ENCODE data around the gene HELZ2. TPM values are rescaled to one million over a fixed set of nuclear protein-coding genes. Genes with fewer than 3 reads are reported as not detected.

Gene HELZ2
- total RNA-seq, 1 experiment from 2014 or later, result 27.9 TPM

- Mint-ChIP-seq H3K27me3 (ENCODE audit: low read depth) (peaks cover 2% of the 10 kb centered on the region; the same call in 1 of the 2 replicates), H3K36me3 (ENCODE audit: insufficient read depth in 1 of 3, low read depth in 3 of 3) (peaks cover 2 to 40% (median 28%) of the 10 kb centered on the region in 3 experiments), H3K4me3 (no peak overlapping the region), H3K4me1 (peaks cover 3 to 7% of the 10 kb centered on the region in 2 experiments; a peak in 2 of 4 replicates), H3K27ac (no peak overlapping the region), H3K9me3 (no peaks in the 10 kb centered on the region)
- Histone ChIP-seq H2BK20ac (ENCODE audit: low read depth, low read length, poor library complexity, severe bottlenecking) (no peak overlapping the region), H4K5ac (ENCODE audit: insufficient read length, low read depth, low read length) (no peak overlapping the region), H3K4ac (ENCODE audit: low read depth, low read length) (no peak overlapping the region), H3K79me1 (ENCODE audit: insufficient read depth, low read depth, low read length, poor library complexity, severe bottlenecking) (no peaks in the 10 kb centered on the region), H2BK120ac (ENCODE audit: low read depth, low read length, poor library complexity, severe bottlenecking) (no peak overlapping the region), H3K4me1 (ENCODE audit: insufficient read depth, low read length) (no peaks in the 10 kb centered on the region), H3K27me3 (ENCODE audit: insufficient read depth, low read length) (no peaks in the 10 kb centered on the region), H2BK5ac (ENCODE audit: insufficient read length, low read length) (no peak overlapping the region), H4K20me1 (ENCODE audit: control insufficient read depth, insufficient read depth, insufficient read length) (no peaks in the 10 kb centered on the region), H3T11ph (ENCODE audit: low read length) (no peak overlapping the region), H3K18ac (ENCODE audit: insufficient read length, low read depth, low read length) (no peak overlapping the region), H4K8ac (replicated peaks; ENCODE audit: insufficient read length, low read depth, low read length) (no peak overlapping the region), H3K14ac (ENCODE audit: insufficient read depth, low read length) (no peak overlapping the region), H3K4me2 (ENCODE audit: insufficient read depth, insufficient read length, low read length) (no peak overlapping the region), H3K56ac (ENCODE audit: insufficient read length, low read depth, low read length) (no peak overlapping the region), H2AK5ac (ENCODE audit: insufficient read length, low read length) (no peak overlapping the region), H2BK12ac (ENCODE audit: insufficient read length, low read depth, low read length) (no peak overlapping the region), H3K23ac (ENCODE audit: insufficient read length, low read depth, low read length) (no peak overlapping the region), H3K79me2 (ENCODE audit: insufficient read depth, low read length) (no peaks in the 10 kb centered on the region), H3K27ac (ENCODE audit: insufficient read length, low read depth, low read length) (no peak overlapping the region), H3K9ac (ENCODE audit: extremely low read depth, insufficient read length, low read length) (no peak overlapping the region), H3K23me2 (ENCODE audit: insufficient read length, low read depth, low read length, poor library complexity, severe bottlenecking) (no peaks in the 10 kb centered on the region), H3K9me3 (ENCODE audit: control insufficient read depth, low read depth, low read length) (no peaks in the 10 kb centered on the region), H4K91ac (ENCODE audit: insufficient read length, low read depth, low read length) (no peak overlapping the region), H2BK15ac (ENCODE audit: low read depth, low read length) (no peak overlapping the region), H2AFZ (ENCODE audit: low read length) (no peak overlapping the region)
- DNase-seq, result no peak
- TF ChIP-seq CTCF (conservative IDR thresholded peaks at IDR 0.05), result no peak
- no CpG with 5 or more reads among the region's 52 CpGs for WGBS (ENCODE audit: extremely low coverage, insufficient read length, low lambda C conversion rate)
These were observed 16.4 kb upstream of the HELZ2 start for GRCh38 chr20:63590218-63591146.
